ENCODE results near the gene ASB12.

Gene ASB12

GRCh38 chrX:64182208-64182607 is 48.2 kb downstream of the ASB12 start:
- Histone ChIP-seq H3K9me3 (ENCODE audit: control insufficient read depth, insufficient read depth, low read length) (no peaks in the 10 kb centered on the region), H3K27me3 (ENCODE audit: control insufficient read depth, insufficient read depth, low read length) (no peaks in the 10 kb centered on the region), H3K9ac (ENCODE audit: low read depth, low read length) (no peak overlapping the region), H3K4me3 (ENCODE audit: low read depth, low read length) (no peak overlapping the region), H3K4me1 (ENCODE audit: control insufficient read depth, insufficient read depth, low read length) (no peaks in the 10 kb centered on the region), H3K36me3 (ENCODE audit: control insufficient read depth, insufficient read depth, low read length) (no peaks in the 10 kb centered on the region)

GRCh38 chrX:64176876-64177275 is 53.5 kb downstream of the ASB12 start:
- Histone ChIP-seq H3K9me3 (ENCODE audit: control insufficient read depth, insufficient read depth, low read length) (no peaks in the 10 kb centered on the region), H3K4me3 (ENCODE audit: low read depth, low read length) (no peak overlapping the region), H3K36me3 (ENCODE audit: control insufficient read depth, insufficient read depth, low read length) (no peaks in the 10 kb centered on the region), H3K4me1 (ENCODE audit: control insufficient read depth, insufficient read depth, low read length) (no peaks in the 10 kb centered on the region), H3K27me3 (ENCODE audit: control insufficient read depth, insufficient read depth, low read length) (no peaks in the 10 kb centered on the region), H3K9ac (ENCODE audit: low read depth, low read length) (no peak overlapping the region)
